GM19023 (cell line): ENCODE data around the gene CTXND1.
A peak's percentile ranks its signal among the peaks of the same experiment; 100 is the strongest.
"Not testable (repeated sequence)": the region's sequence is repeated elsewhere in the genome, so short reads cannot be mapped to it uniquely, and the experiment has no call there.

Experiments
- ATAC-seq: cut with Tn5 transposase; IDR thresholded peaks from one replicate; pipeline ENCODE4 v1.9.1; 2021; ENCODE audit warnings: mild to moderate bottlenecking, moderate library complexity; ENCODE audit not compliant: unreplicated experiment

CTXND1 gene

DNA sequence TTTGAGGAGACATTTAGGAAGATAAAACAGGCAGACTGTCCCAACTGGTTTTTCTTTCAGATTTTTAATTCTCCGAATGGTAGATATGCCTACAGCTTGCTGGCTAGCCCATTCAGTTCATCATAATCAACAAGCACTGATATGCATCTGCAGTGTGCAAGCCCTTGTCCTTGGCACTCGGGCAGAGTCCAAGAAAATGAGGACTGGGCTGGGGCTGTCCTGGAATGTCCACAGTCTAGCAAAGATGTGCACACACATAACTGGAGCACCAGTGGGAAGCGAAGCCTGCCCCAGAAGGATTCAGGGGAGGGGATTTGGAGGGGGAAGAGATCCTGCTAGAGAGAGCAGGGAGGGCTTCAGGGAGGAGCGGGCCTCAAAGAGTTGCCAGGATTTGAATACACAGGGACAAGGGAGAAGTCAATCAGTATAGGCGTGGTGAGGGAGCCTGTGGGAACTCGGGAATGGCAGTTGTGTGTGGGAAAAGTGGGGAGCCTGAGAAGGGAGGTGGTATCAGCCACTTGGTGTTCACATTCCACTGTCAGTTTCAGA, 90.5 kb downstream of the CTXND1 start:
- no peak for ATAC-seq

DNA sequence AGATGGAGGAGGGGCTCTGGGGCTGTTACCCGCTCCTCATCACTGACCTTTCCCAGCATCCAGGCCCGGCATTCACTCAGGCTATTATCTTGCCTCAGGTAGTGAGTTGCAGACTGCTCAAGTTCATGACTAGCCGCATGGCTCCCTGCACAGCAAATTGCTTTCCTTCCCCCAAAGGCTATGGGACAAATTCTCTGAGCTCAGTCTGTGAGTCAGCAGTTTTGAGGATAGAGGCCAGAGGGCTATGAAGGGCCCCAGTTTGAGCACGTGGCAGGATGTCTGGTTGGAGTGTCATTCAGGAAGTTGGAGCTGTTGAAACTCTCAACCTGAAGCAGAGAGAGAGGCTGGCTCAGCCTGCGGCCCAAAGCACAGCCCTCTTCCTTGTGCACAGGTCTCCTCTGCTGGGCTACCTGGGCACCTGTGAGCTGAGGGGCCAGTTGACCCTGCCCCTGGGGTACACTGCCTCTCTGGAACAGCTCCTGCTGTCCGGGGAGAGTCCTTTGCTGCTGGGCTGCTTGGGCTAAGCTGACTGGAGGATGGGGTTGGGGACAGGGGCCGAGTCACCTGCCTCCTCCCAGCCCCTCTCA, 91.3 kb downstream of the CTXND1 start:
- ATAC-seq, result peak; percentile 74

DNA sequence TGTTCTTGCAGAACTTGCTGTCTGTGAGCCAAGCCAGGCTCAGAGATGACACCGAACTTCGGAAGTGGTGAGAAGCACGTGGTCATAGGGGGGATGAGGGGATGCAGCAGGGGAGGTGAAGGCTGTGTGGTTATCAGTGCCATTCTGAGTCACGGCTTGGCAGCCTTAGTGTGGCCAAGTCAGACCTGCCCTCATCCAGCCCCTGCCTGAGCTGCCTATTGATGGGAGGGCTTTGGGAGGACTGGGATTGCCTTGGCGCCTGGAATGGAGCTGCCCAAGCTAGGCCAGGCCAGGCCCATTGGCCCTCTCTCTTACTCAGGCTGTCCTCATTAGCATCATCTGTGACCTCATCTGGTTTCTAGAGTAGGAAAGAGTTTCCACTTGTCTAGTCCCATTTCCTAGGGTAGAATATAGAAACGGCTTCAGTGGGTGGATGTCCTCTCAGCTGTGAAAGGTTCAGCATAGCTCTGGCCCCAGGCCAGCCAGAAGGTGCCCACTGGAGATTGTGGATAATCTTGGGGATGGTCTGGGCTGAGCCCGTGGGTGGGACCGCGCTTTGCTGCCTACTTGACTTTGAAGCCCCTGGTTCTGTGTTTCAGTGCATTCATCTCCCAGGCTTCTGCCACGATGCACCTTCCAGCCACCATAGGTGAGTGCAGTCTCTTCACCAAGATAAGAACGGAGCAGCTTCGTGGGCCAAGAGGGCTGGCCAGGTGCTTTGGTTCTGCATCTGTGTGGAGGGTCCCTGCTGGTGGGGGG, 92.0 kb downstream of the CTXND1 start:
- no peak for ATAC-seq

DNA sequence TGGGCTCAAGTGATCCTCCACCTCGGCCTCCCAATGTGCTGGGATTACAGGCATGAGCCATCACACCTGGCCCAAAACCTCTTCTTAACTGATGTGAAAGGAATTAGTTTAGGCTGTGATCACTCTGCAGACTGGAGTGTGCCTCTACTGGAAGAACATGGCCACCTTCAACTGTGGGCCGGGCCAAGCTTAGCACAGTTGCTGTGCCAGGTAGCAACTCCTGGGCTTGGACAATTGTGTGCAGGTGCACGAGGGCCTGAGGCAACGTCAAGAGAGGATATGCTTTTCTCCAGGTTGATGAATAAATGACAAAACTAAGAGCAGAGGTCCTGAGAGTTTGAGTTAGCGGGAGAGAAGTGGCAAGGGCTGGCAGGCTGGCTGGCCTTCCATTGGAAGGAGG, 92.7 kb downstream of the CTXND1 start:
- no peak for ATAC-seq

DNA sequence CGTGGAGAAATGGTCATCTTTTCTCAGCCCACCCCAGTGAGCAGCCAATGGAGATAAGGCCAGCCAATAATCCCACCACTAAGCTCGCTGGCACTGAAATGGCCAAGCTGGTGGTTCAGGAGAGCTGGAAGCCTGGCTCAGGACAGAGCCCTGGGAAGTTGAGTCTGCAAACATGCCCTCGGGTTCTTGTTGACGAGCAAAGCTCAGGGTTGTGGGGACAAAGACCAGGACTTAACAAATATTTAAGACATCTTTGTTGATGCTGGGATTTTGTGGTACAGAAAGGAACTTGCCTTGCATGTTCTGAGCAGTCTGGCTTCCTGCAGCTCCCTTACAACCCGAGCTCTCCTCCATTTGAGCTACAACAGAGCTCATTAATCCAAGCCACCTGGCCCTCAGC, 94.8 kb downstream of the CTXND1 start:
- ATAC-seq, result no peak

DNA sequence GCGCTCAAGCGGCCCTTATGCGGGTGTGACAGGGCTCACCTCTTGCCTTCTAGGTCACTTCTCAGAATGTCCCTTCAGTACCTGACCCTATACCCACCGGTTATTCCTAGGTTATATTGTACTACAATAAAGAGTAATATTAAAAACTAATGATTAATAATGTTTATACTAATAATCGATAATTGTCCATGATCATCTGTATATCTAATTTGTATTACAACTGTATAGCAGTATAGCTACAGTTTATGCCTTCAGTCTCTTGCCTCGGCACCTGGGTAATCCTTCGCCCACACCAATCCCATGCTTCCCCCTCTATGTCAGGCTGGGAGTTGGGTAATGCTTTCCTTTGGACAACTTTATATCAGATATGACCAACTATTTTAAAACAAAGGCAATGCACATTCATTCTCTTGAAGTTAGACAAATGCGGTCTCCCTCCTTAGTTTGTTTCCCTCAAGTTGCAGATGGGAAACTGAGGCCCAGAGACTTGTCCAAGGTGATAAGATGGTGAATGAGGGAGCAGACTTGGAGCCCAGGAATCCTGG, 95.8 kb downstream of the CTXND1 start:
- ATAC-seq, result no peak

DNA sequence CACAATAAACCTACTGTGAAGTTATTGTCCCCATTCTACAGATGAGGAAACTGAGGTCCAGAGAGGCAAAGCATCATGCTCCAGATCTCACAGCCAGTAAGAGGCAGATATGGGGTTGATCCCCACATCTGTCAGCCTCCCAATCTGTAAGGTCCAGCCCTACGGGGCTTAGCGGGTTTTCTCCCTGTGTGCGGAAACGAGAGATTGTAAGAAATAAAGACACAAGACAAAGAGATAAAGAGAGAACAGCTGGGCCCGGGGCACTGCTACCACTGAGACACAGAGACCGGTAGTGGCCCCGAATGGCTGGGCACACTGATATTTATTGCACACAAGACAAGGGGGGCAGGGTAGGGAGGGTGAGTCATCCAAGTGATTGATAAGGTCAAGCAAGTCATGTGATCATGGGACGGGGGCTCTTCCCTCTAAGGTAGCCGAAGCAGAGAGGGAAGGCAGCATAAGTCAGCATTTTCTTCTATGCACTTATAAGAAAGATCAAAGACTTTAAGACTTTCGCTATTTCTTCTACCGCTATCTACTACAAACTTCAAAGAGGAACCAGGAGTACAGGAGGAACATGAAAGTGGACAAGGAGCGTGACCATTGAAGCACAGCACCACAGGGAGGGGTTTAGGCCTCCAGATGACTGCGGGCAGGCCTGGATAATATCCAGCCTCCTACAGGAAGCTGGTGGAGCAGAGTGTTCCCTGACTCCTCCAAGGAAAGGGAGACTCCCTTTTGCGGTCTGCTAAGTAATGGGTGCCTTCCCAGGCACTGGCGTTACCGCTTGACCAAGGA, 96.4 kb downstream of the CTXND1 start:
- not testable (repeated sequence) for ATAC-seq

DNA sequence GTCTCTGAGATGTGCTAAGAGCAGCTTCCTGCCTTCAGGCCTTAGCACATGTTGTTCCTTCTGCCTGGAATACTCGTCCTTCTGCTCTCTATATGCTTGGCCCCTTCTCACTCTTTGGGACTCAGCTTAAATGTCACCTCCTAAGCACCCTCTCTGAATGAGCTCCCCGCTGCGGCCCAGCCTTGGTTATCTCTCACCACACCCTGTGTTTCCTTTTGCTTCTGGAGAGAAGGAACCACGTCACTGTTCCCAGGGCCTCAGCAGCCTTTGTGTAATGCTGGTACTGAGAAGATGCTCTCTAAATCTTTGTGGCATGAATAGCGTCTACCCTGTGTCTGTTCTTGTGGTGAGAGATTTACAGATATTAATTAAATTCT, 97.0 kb downstream of the CTXND1 start:
- no peak for ATAC-seq

DNA sequence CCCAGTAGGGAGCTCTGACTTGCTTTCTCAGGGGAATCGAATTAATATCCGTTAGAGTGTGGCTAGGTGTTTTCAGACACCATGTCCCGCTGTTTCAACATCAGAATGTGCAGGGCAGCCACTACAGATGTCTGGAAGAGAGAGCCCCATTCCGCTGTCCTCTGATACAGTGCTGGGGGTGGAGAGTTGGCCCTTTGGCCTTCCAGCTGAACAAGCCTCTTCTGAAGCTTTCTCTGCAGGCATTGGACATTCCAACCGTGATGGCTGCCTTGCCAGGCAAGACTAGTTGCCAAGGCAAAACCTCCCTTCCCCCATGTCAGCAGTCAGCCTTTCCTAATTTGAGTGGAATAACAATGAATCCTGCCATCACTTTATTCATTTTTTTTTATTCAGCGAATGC, 97.7 kb downstream of the CTXND1 start:
- ATAC-seq, result no peak

DNA sequence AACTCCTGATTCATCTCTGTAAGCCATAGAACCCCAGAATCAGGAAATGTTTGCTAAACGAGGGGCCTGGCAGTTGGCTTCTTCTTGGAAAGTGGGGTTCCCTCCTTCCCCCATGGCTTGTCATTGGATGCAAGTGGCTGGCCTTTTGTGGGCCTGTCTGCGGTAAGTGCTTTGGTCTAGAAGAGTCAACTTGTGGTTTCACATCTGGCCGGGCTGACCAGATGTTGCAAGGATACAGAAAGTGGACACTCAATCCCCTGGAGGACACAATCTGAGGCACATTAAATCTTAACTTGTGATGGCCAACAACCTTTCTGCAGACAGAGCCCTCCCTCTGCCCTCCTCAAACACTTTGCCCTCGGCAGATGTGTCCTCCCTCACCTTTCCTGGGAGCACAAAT, 98.1 kb downstream of the CTXND1 start:
- ATAC-seq, result no peak

DNA sequence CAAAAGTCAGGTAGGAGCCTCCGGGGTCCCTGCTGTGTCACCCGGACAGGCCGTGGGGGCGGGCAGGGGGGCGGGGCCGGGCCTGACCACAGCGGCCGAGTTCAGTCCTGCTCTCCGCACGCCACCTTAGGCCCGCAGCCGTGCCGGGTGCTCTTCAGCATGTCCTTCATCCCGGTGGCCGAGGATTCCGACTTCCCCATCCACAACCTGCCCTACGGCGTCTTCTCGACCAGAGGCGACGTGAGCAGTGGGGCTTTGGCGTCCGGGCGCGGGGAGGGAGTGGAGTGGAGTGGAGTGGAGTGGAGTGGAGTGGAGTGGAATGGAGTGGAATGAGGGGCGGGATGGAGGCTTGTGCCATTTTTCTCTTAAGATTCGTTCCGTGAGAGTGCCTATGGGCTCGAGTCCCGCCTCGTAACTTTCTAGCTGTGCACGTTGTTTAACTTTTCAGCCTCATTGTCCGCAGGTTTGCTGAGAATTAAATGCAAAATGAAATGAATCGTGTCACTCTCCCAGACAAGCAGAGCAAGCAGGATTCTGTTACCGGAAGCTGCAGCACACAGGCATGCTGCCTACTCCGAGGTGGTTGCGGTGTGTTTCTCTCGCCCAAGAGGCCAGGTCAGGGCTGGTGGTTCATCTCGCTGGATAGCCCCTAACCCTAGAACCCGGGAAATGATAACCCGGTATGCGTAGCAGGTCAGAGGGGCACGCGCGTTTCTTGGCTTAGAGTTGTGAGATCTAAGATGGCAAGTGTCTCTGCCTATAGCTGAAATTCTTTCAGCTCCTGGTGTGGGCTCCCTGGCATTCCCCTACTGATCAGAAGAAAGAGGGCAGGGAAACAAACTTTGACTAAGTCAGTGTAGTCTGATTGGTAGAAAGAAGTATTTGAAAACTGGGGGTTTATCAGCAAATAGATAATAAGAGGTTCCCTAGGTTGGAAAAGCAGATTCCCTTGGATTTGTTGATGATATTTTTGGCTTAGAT, 98.8 kb downstream of the CTXND1 start, which contains the start of gene FAH:
FAH (plus strand) TSS at position 104 of the 981 bp plus-strand sequence; CDS start at position 160, 56 bp downstream.
- peak; percentile 59 for ATAC-seq

DNA sequence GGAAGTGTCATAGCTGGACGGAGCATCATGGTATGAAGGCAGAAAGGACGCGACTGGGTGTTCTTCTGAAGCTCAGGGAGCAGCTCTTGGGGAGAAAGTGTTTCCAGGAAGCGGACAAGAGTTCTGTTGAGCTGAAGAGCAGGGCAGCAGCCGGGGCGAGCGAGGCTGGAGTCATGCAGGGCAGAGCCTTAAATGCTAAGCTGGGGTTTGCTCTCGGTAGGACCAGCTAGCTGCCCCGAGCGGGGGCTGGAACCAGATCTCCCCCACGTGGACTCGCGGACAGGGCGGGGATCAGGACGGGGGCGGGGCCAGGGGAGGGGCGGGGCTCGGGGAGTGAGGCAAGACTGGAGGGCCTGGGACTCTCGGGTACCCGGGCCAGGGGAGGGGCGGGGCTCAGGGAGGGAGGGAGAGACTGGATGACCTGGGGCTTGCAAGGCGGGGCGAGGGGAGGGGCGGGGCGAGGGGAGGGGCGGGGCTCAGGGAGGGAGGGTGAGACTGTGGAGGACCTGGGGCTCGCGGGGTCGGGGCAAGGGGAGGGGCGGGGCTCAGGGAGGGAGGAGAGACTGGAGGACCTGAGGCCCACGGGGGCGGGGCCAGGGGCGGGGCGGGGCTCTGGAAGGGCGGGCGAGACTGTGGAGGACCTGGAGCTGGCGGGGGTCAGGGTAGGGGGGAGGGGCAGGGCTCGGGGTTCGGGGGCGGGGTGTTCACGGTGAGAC, 99.7 kb downstream of the CTXND1 start:
- ATAC-seq, result peak; percentile 47

DNA sequence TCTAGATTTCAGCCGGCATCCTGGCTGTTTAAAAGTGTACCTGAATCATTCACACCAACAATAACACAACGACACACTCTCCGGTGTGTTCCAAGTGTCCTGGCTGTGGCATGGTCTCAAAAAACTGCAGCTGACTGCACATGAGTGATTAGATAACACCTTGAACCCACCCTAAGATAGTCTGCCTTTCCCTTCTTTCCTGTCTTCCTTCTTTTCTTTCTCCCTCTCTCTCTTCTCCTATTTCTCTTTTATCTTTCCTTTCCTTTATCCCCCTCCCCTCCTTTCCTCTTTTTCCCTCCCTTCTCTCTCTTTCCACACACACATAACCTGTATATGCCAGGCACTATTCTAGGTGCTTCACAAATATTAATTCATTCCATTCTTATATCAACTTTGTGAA, 100.4 kb downstream of the CTXND1 start:
- ATAC-seq, result no peak

DNA sequence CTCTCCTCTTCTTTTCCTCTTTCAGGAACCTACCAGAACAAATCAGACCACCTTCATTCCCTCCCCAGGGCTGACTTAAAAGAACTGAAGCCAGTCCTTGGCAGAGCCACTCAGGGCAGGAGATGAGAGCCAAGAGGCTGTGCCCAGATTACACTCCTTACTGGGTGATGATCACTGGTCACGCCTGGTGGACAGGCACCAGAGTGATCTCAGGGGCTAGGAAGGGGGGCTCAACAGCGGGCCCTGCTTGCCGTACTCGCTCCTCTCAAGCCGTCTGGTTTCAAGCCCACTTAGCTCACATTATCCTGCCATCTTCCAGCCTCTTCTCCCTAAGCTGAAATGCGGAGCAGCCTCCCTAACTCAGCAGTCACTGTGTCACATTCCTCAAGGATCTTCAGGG, 100.9 kb downstream of the CTXND1 start:
- ATAC-seq, result no peak
